Measurements from ENCODE around the gene CLIP1.

Gene CLIP1

DNA sequence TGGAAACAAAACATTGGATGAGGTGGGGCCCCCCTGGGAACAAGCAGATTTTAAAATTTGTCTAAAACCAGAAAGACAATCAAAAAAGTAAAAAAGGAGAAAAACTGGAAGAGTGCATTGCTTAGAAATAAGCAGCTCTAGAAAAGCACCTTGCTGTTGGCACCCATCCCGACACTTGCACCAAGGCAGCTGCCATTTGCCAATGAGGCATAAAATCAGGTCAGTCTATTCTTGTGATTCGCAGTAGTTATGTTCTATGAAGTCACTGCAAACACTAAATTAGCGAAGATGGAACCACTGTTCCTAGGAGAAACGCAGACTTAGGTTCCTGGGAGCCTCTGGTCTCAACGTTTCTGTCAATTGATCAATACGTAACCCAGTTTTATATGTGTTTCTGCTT, 172.4 kb downstream of the CLIP1 start:
- Histone ChIP-seq H3K79me2 (ENCODE audit: low read length) (no peaks in the 10 kb centered on the region), H3K4me1 (ENCODE audit: low read length) (no peaks in the 10 kb centered on the region), H3K4me3 (ENCODE audit: low read length) (no peak overlapping the region), H3K9me3 (ENCODE audit: insufficient read depth, low read length) (no peaks in the 10 kb centered on the region), H3K27ac (ENCODE audit: low read length) (no peak overlapping the region), H3K4me2 (ENCODE audit: low read length) (no peak overlapping the region), H2AFZ (ENCODE audit: low read depth, low read length) (no peak overlapping the region), H3K36me3 (replicated peaks; ENCODE audit: low read depth, low read length) (peaks cover 4% of the 10 kb centered on the region), H3K9ac (ENCODE audit: low read length) (no peak overlapping the region), H3K27me3 (ENCODE audit: low read depth, low read length) (no peaks in the 10 kb centered on the region), H4K20me1 (ENCODE audit: insufficient read depth, low read length) (no peaks in the 10 kb centered on the region)
- TF ChIP-seq, protein P1, sequence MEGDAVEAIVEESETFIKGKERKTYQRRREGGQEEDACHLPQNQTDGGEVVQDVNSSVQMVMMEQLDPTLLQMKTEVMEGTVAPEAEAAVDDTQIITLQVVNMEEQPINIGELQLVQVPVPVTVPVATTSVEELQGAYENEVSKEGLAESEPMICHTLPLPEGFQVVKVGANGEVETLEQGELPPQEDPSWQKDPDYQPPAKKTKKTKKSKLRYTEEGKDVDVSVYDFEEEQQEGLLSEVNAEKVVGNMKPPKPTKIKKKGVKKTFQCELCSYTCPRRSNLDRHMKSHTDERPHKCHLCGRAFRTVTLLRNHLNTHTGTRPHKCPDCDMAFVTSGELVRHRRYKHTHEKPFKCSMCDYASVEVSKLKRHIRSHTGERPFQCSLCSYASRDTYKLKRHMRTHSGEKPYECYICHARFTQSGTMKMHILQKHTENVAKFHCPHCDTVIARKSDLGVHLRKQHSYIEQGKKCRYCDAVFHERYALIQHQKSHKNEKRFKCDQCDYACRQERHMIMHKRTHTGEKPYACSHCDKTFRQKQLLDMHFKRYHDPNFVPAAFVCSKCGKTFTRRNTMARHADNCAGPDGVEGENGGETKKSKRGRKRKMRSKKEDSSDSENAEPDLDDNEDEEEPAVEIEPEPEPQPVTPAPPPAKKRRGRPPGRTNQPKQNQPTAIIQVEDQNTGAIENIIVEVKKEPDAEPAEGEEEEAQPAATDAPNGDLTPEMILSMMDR (IDR thresholded peaks at IDR 0.05; ENCODE audit: low read depth, low read length): no peak
- TF ChIP-seq EZH2phosphoT487 (IDR thresholded peaks at IDR 0.05; ENCODE audit: low read depth): no peak

DNA sequence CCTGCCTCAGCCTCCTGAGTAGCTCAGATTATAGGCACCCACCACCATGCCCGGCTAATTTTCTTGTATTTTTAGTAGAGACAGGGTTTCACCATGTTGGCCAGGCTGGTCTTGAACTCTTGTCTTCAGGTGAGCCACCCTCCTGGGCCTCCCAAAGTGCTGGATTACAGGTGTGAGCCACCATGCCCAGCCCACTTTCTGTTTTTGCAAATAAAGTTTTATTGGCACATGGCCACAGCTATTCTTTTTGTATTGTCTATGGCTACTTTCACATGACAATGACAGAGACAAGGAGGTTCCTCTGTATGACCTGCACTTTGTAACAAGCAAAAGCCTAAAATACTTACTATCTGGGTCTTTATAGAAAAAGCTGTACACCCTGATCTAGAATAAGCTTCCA, 176.9 kb downstream of the CLIP1 start:
- Histone ChIP-seq H4K20me1 (ENCODE audit: insufficient read depth, low read length) (no peaks in the 10 kb centered on the region), H3K79me2 (ENCODE audit: low read length) (no peaks in the 10 kb centered on the region), H2AFZ (ENCODE audit: low read depth, low read length) (no peak overlapping the region), H3K4me2 (ENCODE audit: low read length) (no peak overlapping the region), H3K27ac (ENCODE audit: low read length) (no peak overlapping the region), H3K27me3 (ENCODE audit: low read depth, low read length) (no peaks in the 10 kb centered on the region), H3K36me3 (replicated peaks; ENCODE audit: low read depth, low read length) (peaks cover 4% of the 10 kb centered on the region), H3K9ac (ENCODE audit: low read length) (no peak overlapping the region), H3K9me3 (ENCODE audit: insufficient read depth, low read length) (no peaks in the 10 kb centered on the region), H3K4me3 (ENCODE audit: low read length) (no peak overlapping the region), H3K4me1 (ENCODE audit: low read length) (no peaks in the 10 kb centered on the region)
- TF ChIP-seq, protein P1 (IDR thresholded peaks at IDR 0.05; ENCODE audit: low read depth, low read length): no peak
- no peak for TF ChIP-seq EZH2phosphoT487 (IDR thresholded peaks at IDR 0.05; ENCODE audit: low read depth)

DNA sequence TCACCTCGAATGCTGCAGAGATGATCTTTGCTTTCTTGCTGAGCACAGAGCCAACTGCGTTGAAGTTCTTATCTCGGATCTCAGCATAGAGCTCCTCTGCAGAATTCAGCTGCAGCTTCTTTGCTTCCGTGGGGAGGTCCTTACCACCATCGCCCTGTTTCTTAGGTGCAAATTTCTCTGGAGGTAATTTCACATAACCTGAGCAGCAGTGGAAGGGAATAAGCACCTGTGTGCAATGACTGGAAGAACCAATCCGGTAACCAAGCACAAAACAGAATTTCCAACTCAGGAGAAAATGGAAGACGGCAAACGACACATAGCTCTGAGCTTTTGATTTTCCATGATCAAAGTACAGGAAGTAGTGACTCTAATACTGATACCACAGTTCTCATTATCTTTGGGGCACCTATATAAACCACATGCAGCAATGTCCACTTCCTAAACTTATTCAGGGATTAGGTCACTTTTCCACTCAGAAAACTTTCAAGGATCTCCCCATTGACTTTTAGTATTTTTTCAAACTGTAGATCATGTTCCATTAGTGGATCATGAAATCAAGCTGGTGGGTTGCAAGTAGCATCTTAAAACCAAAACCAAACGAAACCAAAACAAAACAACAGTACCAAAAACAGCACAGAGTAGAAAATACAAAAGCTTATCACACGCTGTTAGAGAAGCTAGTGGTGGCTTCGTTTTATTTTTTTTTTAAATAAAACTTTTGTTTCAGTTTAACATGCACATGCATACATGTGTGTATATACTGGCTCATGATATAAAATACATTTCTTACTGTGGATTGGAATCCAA, 177.7 kb downstream of the CLIP1 start:
- Histone ChIP-seq H3K4me3 (ENCODE audit: low read length) (no peak overlapping the region), H3K36me3 (replicated peaks; ENCODE audit: low read depth, low read length) (peaks cover 3% of the 10 kb centered on the region), H3K27me3 (ENCODE audit: low read depth, low read length) (no peaks in the 10 kb centered on the region), H3K4me1 (ENCODE audit: low read length) (no peaks in the 10 kb centered on the region), H3K9me3 (ENCODE audit: insufficient read depth, low read length) (no peaks in the 10 kb centered on the region), H3K9ac (ENCODE audit: low read length) (no peak overlapping the region), H4K20me1 (ENCODE audit: insufficient read depth, low read length) (no peaks in the 10 kb centered on the region), H3K27ac (ENCODE audit: low read length) (no peak overlapping the region), H3K4me2 (ENCODE audit: low read length) (no peak overlapping the region), H2AFZ (ENCODE audit: low read depth, low read length) (no peak overlapping the region), H3K79me2 (ENCODE audit: low read length) (no peaks in the 10 kb centered on the region)
- TF ChIP-seq EZH2phosphoT487 (IDR thresholded peaks at IDR 0.05; ENCODE audit: low read depth): no peak
- TF ChIP-seq, protein P1 (IDR thresholded peaks at IDR 0.05; ENCODE audit: low read depth, low read length): no peak

DNA sequence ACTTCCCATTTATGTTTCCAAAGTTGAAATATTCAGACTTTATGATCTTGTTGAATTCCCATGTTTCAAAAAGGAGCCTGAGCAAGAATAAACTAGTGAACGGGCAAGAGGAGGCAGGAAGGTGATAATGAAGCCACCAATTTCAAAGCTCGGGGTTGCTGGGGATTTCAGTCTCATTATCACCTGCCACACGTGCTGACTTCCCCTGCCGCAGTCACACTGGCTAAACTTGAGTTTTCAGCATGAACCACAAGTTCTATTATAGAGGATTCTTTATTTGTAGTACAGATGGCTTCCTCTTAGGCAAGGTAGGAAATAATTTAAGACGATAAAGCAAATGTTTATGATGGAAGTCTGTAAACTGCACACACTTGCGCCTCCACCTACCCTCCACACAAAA, 178.5 kb downstream of the CLIP1 start:
- TF ChIP-seq EZH2phosphoT487 (IDR thresholded peaks at IDR 0.05; ENCODE audit: low read depth): no peak
- TF ChIP-seq, protein P1 (IDR thresholded peaks at IDR 0.05; ENCODE audit: low read depth, low read length): no peak

More for the DNA sequence above, 178.5 kb downstream of the CLIP1 start:
- Histone ChIP-seq H3K4me1 (ENCODE audit: low read length) (no peaks in the 10 kb centered on the region), H4K20me1 (ENCODE audit: insufficient read depth, low read length) (no peaks in the 10 kb centered on the region), H3K27ac (ENCODE audit: low read length) (no peak overlapping the region), H3K9ac (ENCODE audit: low read length) (no peak overlapping the region), H3K4me3 (ENCODE audit: low read length) (no peak overlapping the region), H3K79me2 (ENCODE audit: low read length) (no peaks in the 10 kb centered on the region), H3K4me2 (ENCODE audit: low read length) (no peak overlapping the region), H3K27me3 (ENCODE audit: low read depth, low read length) (no peaks in the 10 kb centered on the region), H3K36me3 (replicated peaks; ENCODE audit: low read depth, low read length) (no peaks in the 10 kb centered on the region), H2AFZ (ENCODE audit: low read depth, low read length) (no peak overlapping the region), H3K9me3 (ENCODE audit: insufficient read depth, low read length) (no peaks in the 10 kb centered on the region)
